ENCODE results near the gene USP33. TPM values are rescaled to one million over a fixed set of nuclear protein-coding genes. Genes with fewer than 3 reads are reported as not detected.

The USP33 gene
- total and polyA plus RNA-seq, 9 of the 15 experiments (the other 6 are each of a cell fraction or from before 2014, with no cell fraction given): 22.4 to 83.5 (median 44.7) TPM

- TF ChIP-seq ZNF24 (IDR thresholded peaks at IDR 0.05) (0 out of 2 replicates have a peak, but pooled peaks have one; percentile 28), ZEB2 (IDR thresholded peaks at IDR 0.05) (peak; percentile 72; the same call in 1 of the 2 replicates), SRF (CRISPR knock-in tag; IDR thresholded peaks at IDR 0.05) (peak in 1 of 2 experiments; percentile 29; a peak in 1 of 4 replicates), NBN (IDR thresholded peaks at IDR 0.05; ENCODE audit: low read depth) (peak; percentile 8; the same call in 1 of the 2 replicates), ID3 (CRISPR knock-in tag; IDR thresholded peaks at IDR 0.05) (no peak), ID3 (tag; IDR thresholded peaks at IDR 0.05) (peak; percentile 71), CREM (IDR thresholded peaks at IDR 0.05; ENCODE audit: low read depth) (peak; percentile 17), NFRKB (IDR thresholded peaks at IDR 0.05; ENCODE audit: low read depth) (no peak), ZNF263 (CRISPR knock-in tag; IDR thresholded peaks at IDR 0.05; ENCODE audit: borderline replicate concordance) (no peak; the same call in 1 of the 2 replicates), CXXC5 (CRISPR knock-in tag; IDR thresholded peaks at IDR 0.05) (peak; percentile 87), NFIC (IDR thresholded peaks at IDR 0.05) (peak; percentile 26; the same call in 1 of the 2 replicates), ZNF589 (CRISPR knock-in tag; IDR thresholded peaks at IDR 0.05; ENCODE audit: low read depth) (0 out of 2 replicates have a peak, but pooled peaks have one; percentile 49), MLLT1 (IDR thresholded peaks at IDR 0.05) (peak in 1 of 2 experiments; percentile 46; a peak in 1 of 4 replicates), MXD1 (CRISPR knock-in tag; IDR thresholded peaks at IDR 0.05; ENCODE audit: borderline replicate concordance, poor library complexity, severe bottlenecking) (peak; percentile 64), FOXP1 (CRISPR knock-in tag; IDR thresholded peaks at IDR 0.05) (0 out of 2 replicates have a peak, but pooled peaks have one; percentile 28), TRIM24 (IDR thresholded peaks at IDR 0.05) (peak in 1 of 2 experiments; percentile 78; a peak in 2 of 4 replicates), SAFB (IDR thresholded peaks at IDR 0.05; ENCODE audit: borderline replicate concordance, low read depth, low read length) (peak; percentile 81), ATF1 (CRISPR knock-in tag; IDR thresholded peaks at IDR 0.05) (no peak), ATF1 (tag; IDR thresholded peaks at IDR 0.05) (peak; percentile 56), RAD21 (CRISPR knock-in tag; conservative IDR thresholded peaks at IDR 0.05 in 1 of 2, IDR thresholded peaks at IDR 0.05 in 1 of 2) (peak; percentile 76 to 80), ZNF586 (CRISPR knock-in tag; conservative IDR thresholded peaks at IDR 0.05) (no peak)
Observed at GRCh38 chr1:77683160-77684148, 76.2 kb downstream of the USP33 start (continued).
